NCI-H128 (cell line): ENCODE data around the gene PBOV1.
"Not testable (repeated sequence)": the region's sequence is repeated elsewhere in the genome, so short reads cannot be mapped to it uniquely, and the experiment has no call there.

ENCODE experiments used
- DNase-seq: peaks from one replicate; lab custom pipeline; 2025; ENCODE audit not compliant: unreplicated experiment; lab: John Stamatoyannopoulos, UW

The PBOV1 gene

DNA sequence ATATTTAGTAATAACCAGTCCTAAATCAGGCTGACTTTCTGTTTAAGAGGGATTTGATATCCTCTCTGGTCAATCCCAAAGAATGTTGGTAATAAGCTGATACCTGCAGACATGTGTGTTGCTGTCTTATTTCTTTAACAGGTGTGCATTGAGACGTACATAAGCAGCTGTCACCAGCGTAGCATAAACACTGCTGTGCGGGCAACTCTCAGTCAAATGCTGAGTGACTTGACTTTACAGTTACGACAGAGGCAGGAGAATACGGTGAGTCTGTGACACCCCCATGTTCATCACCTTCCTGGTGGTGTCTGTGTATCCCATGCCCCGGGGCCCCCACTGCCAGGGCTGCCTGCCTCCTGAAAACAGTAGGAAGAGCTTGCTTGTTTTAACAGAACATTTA is 20.1 kb upstream of the PBOV1 start:
- no peak for DNase-seq

DNA sequence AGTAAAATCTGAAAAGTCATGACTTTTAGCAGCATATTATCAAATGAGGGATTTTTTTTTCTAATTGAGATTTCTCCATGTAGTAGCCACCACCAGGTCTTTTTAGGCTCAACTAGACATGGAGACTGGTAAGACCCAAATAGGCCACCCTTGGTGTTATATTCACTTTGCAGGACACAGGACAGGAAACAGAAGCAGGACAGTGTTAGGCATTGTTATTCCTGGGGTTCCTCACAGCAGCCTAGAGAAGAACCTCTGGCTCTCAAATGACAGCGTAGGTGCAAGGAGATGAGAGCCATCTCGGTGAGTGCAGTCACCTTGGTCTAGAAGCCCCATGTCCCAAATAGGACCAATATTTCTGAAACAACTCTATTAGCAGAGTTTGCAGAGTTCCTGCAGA is 19.2 kb upstream of the PBOV1 start:
- no peak for DNase-seq

DNA sequence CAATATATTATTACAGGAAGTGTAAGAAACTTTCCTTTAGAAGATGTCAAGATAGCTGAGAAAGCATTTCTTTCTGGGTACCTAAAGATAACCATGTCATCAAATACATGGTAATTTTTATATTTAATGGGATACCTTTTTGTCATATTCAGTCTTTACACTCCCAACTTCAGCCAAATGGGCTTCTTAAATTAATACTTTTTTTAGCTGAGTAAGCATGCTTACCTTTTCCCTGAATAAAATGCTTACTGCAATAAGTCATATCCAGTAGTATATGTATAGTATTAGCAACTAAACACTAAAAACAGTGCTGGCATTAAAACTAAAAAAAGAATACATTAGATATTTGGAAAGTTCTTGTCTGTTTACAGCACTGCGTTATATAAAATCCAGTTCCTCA is 17.4 kb upstream of the PBOV1 start:
- DNase-seq: no peak

DNA sequence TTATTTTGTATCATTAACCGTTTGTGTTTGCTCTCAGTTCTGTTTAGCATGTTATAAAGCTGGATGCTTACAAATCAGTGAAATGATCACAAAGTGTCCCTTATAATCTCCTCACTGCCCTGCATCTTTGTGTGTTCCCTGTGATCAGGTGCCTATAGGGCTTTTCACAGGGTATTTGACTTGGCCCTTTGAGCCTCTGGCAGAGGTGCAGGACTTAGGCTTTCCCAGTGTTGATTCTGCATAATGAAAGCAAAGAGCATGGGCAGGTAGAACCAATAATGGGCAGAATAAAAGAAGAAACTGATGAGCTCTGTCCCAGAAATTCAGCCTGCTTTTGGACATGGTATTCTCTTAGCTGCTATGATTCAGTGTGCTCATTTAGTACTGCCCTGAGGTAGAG is 16.9 kb upstream of the PBOV1 start:
- DNase-seq: no peak

DNA sequence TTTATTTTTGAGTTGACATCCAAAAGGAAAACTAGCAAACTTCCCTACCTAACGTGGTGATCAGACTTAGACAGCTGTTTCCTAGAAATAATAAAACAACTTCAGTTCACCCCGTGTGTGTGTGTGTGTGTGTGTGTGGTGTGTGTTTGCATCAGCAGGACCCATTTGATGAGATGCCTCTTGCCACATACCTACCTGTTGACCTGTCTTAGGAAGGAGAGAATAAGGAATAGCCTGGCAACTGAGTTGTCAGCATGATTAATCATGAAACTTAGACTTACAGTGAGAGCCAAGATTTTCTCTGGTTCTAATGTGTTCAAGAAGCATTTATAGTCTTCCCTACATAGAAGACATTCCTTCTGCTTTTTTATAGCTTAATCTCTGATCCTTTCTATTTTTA is 16.1 kb upstream of the PBOV1 start:
- no peak for DNase-seq

DNA sequence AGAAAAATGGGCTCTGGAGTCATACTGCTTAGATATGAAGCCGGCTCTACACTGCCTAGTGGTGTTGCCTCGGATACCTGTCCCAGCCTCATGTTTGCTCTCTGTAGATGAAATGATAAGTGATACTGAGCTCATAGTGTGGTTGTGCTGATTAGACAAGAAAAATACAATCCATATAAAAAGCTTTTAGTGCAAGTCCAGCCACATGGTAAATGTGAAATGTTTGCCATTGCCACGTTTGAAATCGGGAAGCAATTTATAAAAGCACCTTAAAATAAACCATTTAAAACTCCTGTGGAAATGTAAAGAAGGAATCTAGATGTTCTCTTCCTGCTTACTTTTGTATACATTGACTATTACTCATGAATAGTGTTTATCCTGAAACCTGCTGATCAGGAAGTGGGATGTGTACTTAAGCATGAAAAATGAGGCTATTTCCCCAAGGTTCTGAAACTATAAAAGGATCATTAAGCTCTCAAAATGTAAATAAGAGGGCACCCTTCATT is 13.1 kb upstream of the PBOV1 start:
- DNase-seq: no peak

DNA sequence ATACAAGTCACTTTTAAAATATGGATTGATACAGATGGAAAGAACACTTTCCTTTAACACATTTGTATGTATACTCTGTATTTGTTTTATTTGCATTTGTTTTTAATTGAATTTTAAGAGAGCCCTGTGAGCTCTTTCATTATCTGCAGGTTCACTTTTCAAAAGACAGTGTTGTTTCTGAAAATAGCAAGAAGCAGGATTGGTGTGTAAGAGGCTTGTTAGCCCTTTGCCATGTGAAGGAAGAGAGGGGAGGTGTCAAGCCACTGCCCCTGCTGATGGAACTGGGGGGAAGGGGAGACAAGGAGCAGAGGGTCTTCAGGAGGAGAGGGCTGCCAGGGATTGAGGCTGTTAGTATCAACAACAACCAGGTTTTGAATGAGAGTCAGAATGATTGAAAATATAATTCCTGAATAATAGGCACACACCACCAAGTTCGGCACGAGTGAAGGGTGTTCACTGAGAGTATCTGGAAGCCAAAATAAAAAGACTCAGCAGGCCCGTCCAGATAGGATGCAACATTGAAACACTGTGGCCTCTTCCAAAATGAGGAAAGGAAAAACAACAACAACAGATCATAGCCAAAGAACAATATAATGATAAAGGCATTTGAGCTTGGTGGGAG is 12.6 kb upstream of the PBOV1 start:
- no peak for DNase-seq

DNA sequence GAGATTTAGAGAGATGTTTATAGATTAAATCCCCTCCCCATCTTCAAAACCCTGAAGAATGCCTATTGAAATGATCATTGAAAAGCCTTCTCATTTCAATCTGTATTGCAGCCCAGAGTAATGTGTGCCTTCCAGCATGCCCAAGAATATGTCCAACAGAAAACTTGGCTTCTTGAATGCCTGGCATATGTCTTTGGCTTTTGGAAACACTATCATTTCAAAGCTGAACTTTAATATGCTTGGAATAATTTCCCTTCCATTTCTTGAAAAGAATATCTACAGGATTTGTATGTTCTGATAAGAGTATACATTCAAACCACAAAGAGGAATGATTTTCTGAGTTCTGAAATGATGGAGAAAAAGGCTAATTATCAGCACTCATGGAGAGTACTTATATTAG is 11.9 kb upstream of the PBOV1 start:
- DNase-seq: no peak

DNA sequence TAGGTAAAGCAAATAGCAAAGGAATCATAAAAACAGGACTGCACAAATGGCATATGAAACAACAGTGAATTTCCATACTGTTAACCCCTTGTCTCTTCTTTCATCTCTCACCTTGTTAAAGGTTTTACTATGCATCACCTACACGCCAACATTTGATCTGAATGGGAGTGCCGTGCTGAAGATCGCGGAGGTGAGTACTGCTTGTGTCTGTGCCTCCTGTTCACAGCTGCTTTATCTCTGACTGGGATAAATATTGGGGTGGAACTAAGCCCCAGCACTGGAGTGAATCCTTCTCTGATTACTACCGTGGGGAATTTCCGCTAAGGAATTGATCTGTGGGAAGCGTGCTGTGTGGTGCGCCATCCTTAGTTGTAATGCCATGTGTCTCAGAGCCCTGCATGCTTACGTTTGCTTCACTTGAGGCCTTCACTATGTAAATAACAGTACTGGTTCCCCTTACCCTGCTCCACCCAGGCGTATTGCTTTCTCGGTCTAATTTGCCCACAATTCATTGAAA is 11.4 kb upstream of the PBOV1 start:
- no peak for DNase-seq

DNA sequence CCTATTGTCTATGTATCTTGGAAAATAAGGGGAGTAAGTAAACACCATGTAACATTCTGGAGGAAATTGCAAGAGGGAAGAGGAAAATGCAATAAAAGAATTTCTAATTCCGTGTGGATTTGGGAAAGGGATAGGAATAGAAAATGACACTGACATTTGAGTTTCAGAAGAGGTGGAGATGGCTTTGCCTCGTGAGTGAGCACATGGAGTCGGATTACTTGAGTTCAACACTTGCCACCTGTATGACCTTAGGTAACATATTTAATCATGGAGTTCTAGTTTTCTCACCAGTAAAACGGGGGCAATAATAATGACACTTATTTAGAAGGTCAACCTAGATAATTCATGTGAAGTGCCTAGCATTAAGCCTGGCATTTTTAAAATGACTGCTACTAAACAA is 10.8 kb upstream of the PBOV1 start:
- DNase-seq: no peak

DNA sequence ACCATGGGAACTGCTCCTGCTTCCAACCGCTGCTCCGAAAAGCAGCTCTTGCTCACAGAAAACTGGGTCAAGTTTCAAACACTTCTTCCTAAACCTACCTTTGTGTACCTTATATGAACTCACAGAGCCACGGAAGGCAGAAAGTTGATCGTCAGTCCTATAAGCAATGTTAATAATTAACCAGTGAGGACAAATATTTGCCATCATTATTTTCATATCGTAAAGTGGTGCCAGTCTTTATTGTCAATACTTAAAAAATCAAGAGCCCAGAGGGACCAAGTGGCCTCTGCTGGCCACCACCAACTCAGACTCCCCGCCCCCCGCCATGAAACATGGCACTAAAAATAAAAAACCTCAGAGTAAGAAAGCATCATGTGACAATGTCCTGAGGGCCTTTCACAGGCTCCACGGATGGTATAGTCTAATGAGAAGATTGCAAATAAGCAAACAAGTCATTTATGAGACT is 9.1 kb upstream of the PBOV1 start:
- DNase-seq: no peak

DNA sequence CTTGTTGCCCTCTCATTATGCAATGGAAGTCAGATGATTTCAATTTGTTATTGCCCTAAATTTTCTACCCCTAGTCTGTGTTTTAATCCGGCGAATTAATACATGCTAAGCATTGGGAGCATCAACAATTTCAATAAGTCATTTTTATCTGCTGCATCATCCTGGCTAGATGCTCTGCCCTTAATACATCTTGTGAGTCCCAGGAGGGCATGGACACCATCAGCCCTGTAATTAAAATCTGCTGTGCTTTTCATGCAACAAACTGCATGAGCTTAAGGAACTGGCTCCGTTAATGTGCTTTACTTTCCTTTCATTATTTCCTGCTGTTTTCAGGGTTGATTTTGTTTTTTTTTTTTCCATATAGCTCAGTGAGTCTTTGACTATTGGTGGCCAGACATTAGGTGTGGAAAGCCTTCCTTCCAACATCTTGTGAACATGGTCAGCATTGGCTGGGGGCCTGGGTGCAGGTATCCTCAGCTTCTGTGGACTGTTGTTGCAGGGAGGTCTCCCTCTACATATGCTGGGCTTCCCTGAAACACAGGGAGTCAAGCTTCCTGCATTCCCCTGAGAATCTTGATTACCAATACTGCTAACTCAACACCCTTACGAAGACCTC is 8.5 kb upstream of the PBOV1 start:
- DNase-seq: no peak

DNA sequence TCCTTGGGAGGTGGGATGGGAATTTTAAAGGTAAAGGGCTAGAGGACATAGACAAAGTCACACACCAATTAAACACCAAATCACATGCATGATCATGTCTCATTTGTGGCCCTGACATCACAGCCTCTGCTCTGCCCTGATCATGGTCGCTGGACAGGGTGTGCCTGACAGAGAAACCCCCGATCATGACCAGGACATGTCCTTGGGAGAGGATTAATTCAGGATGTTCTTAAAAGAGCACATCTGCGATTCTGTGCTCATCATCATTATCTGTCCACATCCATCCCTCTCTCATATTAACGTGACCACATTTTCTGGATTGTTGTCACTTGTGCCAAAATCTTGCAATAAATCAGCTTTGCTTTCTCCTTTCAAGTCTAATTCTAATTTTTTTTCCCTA is 7.7 kb upstream of the PBOV1 start:
- DNase-seq: no peak

DNA sequence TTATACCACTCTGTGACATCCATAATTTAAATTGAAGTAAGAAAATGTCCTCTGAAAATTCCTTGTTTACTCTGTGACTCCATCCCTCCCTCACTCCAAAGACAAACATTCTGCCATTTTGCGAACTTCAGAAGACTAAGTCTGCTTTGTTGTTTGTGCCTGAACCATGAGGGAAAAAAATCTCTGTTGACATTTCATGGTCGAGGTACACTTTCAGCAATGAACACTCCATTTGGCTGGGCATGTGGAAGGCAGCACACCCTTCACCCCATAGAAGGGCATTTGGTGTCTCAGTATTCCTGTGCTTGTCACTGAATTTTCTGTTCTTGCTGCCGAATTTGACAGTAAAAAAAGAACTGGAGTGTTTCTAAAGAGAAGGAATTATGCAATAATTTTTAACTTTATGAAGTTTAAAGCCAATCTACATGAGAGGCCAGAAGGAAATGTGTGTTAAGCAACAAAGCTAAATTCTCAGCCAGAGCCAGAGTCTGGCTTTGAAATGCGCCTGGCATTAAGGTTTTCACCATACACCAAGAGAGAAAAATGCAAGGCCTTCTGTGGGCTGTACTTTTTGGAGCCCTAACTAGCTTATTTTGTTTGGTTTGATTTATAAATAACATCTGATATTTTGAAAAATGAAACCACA is 4.7 kb upstream of the PBOV1 start:
- DNase-seq: no peak

DNA sequence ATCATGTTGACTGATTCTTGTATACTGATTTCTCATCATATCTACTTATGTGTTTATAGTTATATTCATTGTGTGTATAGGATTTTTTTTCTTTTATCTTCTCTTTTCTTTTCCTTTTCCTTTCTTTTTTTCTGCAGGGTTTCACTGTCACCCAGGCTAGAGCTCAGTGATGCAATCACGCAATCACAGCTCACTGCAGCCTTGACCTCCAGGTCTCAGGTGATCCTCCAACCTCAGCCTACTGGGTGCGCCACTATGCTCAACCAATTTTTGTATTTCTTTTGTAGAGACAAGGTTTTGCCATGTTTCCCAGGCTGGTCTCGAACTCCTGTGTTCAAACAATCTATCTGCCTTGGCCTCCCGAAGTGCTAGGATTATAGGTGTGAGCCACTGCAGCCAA is 1.6 kb upstream of the PBOV1 start:
- no peak for DNase-seq

DNA sequence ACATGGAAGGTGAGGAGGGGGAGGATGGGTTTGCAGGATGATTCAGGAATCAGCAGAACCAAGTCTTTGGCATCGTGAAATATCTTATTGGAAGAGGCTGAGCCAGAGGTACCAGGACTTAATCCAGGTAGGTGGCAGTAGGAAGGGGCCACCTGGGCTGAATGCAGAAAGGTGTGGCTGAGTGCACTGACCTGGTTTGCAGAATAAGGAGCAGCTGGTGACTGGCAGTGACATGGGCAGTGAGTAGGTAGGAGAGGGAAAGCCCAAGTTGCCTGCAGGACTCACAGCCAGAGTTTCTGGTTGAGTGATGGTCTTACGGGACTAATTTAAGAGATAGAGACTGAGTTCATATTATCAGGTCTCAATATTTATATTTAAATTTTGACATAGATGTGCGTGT is 1.1 kb upstream of the PBOV1 start:
- DNase-seq: no peak

DNA sequence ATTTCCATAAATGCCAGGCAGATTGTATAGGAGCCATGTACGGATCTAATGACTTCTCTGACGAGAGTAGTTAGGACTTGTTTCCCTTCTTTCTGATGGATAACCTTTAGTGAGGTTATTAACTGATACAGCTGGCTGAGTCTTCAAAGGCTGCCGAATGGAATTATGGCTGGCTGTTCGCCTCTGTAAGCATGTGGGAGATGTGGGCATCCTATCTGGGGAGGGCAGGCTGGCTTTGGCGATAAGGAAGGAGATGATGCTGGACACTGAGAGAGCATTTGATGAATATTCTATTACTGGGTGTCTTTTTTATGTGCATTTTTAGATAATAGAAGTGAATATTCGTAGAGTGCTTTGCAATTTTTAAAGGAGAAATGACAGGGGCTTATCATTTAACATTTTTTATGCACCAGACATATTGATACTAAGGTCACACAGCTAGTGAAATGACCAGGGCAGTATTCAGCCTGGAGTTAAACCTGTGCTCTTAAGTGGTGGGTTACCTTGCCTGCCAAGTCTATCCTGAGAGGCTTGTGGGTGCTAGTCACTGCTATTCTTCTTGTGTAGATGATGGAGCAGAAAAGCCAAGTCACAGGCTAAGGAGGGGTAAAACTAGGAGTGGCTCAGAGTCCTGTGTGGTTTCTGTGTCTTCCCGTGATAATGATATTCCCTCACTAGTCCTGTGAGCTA is 3.1 kb downstream of the PBOV1 start:
- DNase-seq: no peak

DNA sequence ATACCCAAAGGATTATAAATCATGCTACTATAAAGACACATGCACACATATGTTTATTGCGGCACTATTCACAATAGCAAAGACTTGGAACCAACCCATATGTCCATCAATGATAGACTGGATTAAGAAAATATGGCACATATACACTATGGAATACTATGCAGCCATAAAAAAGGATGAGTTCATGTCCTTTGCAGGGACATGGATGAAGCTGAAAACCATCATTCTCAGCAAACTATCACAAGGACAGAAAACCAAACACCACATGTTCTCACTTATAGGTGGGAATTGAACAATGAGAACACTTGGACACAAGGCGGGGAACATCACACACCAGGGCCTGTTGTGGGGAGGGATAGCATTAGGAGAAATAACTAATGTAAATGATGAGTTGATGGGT is 5.8 kb downstream of the PBOV1 start:
- DNase-seq: not testable (repeated sequence)

DNA sequence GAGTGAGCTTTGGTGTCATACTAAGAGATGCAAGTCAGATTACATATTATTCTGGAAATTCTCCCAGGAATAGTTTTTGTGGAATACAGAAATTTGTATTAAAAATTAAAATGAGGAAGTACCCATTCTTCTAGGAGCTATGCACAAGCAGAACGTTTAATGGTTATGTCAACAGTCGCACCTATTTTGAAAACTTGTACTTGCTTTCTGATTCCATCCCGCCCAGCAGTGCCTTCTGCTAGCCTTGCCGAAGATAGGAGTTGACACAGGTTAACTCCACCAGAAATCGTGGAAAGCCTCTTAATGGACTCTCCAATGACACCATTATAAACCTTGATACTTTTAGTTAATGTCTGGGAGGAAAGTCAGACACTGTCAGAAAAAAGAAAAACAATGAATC is 6.7 kb downstream of the PBOV1 start:
- DNase-seq: no peak

DNA sequence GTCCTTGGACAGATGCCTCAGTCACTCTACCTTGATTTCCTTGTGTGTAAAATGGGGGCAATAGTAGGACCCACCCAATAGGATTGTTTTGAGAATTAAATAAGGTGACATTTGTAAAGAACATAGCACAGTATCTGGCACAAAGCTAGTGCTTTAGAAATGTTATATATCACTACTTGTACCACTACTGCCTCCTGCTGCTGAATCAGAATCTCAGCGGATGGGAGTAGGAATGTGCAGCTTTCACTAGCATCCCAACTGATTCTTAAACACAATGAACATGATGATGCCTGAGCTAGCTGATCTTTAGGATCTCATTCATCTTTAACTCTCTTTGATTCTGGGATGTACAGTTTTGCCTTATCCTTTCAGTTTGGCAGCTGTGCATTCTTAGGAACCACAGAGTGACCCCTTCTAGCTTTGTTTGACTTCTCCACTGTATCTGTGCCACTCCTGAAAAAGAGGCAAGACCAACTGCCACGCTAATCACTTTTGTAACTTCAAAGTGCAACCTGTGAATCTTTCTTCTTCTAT is 7.2 kb downstream of the PBOV1 start:
- DNase-seq: no peak

DNA sequence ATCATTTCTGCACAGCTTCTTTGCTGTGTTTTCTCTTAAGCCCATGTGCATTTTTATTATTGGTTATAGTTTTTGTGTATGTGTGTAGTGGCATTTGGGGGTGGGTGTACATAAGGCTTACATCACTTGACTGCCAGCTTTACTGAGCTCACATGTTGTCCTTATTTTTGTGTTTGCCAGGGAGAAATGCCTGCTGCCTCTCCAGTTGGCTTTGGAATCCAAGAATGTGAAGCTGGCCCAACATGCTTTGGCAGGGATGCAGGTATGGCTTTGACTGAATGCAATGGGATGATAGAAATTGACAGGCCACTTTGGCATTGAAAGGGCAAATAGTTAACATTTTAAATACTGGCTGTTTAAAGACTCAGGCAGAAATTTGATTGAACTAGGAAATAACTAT is 11.4 kb downstream of the PBOV1 start:
- DNase-seq: no peak
